SH-SY5Y (cell line): ENCODE results near the gene FGF1.

Experiments
- GATA2 ChIP-seq: IDR thresholded peaks from 2 replicates; pipeline ENCODE4 v1.6.1; 2011; ENCODE audit warnings: mild to moderate bottlenecking, low read depth, low read length
- GATA3 ChIP-seq: IDR thresholded peaks from 2 replicates; pipeline ENCODE4 v1.6.1; 2011; ENCODE audit warnings: low read depth, mild to moderate bottlenecking, low read length, moderate library complexity

Gene FGF1

DNA sequence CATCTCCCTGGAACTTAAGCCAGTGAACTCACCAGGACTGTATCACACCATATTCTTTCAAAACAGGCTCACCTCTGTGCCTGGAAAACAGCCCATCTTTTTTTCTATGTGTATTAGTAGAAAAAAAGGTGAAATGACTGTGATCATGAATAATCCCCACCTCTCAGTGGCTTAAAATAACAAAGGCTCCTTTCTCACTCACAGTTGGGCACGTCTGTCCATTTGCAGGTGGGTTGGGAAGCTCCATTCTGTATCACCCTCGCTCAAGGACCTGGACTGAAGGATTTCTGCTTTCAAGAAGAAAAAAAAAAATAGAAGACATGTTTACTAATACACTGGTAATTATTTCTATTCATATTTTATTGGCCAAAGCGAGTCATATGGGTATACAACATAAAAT is 17.3 kb upstream of the FGF1 start:
- TF ChIP-seq GATA3 (no peak), GATA2 (no peak)

DNA sequence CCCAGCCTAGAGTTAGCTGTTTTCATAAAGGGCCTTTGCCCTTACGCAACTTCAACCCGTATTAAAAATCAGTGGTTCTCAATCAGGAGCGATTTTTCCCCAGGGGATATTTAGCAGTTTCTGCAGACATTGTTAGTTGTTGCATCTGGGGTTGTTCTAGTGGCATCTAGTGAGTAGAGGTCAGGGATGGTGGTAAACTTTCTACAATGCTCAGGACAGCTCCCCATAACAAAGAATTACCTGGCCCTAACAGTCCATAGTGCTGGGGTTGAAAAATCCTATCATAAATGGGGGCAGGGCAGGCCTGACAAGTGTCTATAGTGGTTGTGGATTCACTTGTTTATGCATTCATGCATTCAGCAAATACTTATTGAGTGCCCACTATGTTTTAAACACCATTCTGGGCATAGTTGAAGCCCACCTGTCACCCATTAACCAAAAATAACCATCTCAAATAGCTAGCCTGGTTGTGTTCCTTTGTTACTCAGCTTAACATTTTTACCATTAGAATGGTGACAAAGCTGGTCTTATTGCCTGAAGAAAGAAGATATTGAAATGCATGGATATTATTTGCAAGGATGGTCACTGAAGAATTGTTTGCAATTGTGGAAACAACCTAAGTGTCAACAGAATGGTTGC is 15.9 kb upstream of the FGF1 start:
- TF ChIP-seq GATA3, result no peak
- no peak for TF ChIP-seq GATA2

DNA sequence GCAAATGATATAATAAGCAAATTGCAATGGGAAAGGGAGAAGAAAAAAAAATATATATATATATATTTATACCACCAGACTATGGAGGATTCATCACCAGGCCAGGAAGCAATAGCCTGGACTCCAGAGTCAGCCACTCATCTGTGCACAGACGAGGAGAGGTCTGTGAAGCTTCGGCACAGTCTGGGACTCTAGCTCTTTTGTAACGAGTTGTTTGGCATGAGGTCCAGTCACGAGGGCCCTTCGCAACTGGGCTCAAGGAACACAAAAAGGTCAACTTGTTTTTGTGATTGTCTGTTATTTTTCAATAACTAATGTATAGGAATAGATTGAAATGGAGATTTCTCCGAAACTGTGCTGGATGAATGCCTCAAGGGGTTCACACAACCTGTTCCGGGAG is 14.7 kb upstream of the FGF1 start:
- no peak for TF ChIP-seq GATA2
- no peak for TF ChIP-seq GATA3

DNA sequence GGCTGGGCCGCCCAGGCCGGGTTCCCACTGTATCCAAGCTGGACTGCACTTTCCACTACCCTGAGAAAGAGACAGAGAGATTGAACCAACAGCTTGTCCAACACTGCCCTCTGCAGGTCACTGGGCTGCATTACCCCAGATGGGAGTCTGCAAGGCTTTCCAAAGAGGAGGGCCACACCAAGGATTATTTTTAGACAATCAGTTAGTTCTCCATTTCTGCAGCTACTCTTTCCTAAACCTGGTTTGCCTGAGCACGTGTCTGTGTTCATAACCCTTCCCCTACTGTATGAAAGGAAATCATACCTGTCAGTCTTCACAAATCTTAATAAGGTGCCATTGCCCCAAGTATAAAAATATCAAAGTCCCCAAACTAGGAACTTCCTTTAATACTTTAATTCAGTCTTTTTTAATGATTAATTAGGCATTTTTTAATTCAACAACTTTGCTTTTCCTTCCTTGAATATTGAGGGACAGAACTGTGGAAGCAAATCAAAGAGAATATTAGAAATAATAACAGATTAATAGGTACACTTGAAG is 13.4 kb upstream of the FGF1 start:
- TF ChIP-seq GATA3 (no peak), GATA2 (no peak)

DNA sequence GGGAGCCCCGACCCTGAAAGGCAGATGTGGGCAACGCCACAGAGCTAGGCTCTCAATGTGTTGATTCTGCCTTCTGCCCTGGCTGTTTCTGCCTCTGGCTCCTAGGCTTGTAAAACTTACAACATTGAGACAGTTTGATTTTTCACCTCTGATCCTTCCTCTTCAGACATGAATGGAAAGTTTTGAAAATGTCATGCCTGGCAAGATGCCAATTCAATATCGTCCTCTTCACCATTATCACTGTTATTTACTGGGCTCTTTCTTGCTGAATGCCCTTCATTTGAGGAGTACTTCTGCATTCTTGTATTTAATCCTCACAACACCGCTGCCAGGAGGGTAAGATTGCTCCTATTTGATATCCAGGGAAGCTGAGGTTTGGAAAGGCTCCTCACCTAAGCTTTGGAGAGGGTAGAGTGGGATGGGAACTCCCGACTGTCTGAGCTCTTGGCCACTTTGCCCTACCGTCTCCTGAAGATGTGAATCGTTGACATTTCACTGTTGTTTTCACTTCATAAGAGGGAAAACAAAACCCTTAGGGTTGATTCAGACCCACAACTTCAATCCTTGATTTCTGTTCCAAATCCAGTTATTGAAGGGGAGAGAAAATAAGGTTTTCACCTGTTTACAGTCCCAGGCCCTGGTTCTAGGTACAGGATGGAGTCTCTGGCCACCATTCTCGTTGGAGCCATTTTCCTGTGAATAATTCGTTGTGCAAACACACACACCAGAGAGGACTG is 12.7 kb upstream of the FGF1 start:
- TF ChIP-seq GATA2, result no peak
- no peak for TF ChIP-seq GATA3

DNA sequence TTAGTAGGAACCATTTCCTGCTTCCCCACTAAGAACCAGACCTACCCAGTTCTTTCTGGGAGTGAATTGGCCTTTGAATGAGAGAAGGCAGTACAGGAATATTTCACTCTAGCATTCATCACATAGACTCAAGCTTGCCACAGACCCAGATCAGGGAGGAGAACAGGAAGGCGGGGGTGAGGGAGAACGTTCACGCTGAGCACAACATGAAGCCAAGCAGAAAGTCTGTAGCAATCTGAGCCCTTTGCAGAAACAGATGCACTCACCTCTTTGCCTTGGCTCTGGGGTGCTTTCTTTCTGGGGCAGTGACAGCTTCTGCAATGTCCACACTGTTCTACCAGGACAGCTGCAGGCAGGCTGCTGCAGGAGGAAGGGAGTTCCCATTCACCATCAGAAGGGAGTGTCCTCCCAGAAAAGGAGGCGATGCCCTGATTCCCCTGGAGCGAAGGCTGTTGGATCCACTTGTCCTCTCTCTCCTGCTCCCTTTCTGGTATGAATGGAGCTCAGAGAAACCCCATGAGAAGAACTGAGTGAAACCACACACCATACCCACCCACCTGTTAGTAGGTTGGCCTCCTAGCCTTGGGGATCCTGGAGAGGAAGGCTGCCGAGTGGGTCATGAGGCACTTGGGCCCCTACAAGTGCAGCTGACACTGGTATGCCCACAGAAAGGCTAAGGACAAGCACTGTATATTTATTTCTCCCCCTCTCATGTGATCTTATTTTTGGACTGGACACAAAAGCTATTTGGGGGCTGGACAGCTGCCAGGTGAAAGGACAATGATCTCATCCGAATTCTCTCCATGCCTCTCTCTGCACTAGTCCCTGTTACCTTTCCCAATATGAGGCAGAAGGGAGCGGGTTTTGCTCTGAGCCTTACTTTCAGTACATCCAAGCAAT is 11.7 kb upstream of the FGF1 start:
- TF ChIP-seq GATA2, result no peak
- no peak for TF ChIP-seq GATA3

DNA sequence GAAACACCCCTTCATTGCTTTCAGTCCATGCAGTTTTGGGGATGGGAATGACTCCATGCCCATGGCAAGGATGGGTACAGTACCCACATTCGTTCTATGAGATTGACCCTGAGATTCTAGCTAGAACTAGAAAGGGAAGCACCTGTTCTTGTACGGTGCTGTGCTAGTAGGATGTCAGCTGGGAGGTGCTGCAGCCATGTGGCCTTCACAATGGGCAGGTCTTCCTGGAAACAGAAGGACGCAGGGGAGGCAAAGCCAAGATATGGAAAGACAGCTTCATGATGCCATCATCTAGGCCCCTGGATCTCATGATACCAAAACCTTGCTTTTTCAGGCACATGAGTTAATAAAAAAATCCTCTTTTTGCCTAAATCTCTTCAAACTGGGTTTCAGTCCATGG is 10.5 kb upstream of the FGF1 start:
- TF ChIP-seq GATA3 (no peak), GATA2 (no peak)

DNA sequence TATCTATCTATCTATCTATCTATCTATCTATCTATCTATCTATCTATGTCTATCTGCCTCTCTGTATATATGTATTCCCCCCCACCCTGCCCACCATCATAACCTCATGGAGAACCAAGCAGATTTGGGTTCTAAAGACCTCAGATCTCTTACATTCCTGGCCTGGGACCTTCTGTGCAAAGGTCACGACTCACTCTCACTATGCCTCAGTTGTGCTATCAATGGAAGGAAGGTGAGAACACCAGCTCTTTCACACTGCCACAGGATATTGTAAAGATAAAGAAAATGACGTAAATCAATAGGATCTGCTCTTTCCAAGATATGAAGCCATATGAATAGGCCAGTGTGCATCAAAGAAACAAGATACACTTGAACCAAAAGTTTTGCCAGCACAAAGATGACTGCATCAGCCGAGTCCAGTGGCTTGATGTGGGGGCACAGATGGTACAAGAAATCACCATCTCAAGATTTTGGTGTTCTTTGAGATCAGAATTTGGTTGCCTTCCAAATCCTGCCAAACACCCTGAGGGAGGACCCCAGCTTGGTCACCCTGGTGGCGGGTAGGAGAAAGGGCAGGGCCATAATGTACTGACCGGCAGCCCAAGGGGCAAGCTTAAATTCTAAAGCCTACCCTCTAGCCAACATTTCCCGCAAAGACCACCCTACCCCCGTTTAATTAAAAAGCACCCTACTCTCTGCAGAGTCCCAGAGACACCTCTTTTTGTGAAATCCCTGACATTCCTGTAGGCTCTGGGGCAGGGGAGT is 8.4 kb upstream of the FGF1 start:
- TF ChIP-seq GATA2 (no peak), GATA3 (no peak)

DNA sequence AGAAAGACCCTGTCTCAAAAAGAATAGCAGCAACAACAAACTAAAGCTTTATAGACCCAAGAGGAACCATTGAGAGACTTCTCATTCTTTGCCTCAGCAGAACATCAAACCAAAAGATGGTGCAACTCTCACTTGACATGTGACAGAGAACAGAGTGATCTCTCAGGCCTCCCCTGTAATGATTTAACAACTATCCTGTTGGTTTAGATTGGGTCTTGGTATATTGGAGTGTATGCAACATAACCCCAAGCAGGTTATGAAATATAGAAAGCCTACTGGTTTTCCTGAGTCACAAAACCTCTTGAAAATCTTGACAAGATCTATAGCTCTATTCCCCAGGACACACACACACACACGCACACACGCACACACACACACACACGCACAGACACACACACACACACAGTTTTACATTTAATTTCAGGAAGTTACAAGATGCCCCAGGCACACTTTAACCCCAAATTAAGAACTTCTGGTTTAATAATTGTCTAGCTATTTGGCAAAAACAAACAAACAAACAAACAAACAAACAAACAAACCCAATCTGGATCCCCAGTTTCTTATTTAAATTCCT is 6.5 kb upstream of the FGF1 start:
- no peak for TF ChIP-seq GATA3
- TF ChIP-seq GATA2, result no peak

DNA sequence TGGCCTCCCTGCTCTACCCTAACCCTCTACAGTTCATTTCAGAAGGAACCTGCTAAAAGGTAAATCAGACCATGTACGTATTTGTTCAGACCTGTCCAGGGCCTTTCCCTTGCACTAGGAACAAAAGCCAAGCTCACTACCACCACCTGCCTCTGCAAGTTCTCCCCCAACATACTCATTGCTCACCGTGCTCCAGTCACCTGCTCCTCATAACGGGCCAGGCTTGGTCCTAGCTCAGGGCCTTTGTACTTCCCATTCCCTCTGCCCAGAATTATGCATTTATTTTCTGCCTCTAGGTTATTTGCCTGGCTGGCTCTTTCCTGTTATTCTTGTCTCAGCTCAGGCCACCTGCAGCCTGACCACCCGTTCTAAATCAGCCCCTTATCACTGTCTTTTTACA is 4.8 kb upstream of the FGF1 start:
- TF ChIP-seq GATA2 (no peak), GATA3 (no peak)

DNA sequence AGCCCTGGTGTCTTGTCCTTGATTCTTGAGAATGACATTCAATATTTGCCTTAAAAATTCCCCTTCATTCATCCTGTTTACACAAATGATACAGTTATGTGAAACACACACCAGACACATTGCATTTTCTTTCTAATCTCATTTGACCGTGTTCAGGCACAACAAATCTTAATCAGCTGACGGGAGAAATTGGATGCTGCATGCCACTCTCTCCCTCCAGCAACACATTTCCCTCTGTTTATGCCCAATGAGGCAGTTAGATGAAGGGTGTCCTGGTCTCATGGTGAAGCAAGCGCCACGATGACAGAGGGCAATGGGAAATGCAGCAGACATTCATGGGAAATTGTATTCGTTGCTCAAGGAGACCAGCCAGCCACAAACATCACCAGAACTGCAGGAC is 3.2 kb upstream of the FGF1 start:
- TF ChIP-seq GATA2, result no peak
- TF ChIP-seq GATA3, result no peak

DNA sequence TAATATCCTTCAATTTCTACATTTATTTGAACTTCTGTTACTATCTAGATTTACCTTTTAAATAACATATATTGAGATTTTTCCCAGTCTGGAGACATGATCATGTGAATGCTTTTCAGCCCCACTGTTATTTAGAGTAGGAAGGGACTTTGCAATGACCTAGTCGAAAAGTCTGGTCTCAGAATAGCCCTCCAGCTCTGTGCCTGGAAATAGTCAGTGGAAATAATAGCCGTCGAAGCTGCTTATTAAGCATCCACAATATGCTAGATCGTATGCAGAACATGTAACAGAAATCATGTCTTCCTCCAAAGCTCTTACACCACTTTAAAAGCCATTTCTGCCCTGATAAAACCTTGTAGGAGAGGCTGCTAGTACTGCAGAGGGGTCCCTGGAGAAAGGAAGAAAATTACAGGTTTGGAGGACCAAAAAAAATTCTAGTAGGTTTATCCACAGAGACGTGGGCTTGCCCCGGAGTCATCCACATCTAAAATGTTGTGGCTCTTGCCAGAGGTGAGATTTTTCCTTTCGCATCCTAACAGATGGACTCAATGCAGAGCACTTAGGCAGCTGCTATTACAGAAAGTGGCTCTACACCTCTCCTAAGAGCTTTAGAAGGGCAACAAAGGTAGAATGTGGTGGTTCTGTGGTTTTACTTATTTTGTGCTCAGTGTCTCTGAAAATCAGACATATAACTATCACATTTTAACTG is 2.5 kb upstream of the FGF1 start:
- TF ChIP-seq GATA3 (no peak), GATA2 (no peak)

DNA sequence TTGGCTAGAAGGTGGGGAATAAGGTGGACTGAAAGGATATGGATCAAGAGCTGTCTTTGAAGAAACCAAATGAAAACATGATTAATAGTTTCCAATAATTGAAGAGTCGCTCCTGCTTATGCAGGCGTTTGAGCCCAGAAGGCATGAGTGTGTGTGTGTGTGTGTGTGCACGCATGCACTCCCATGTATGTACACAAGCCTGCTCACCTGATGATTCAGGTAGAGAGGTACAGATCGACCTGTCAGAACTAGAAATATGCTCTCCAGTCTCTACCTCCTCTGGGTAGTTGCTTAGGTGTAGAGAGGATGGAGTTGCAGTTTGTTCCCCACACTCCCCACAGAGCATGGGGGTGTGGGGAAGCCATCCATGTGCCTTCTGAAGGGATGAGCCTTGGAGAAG is 1.1 kb upstream of the FGF1 start:
- no peak for TF ChIP-seq GATA2
